CD4-positive, alpha-beta T cell treated with Interleukin-2 at 100 ng/mL for 4 hours (primary cell): ENCODE measurements around the gene NLGN3.

ENCODE experiments used
- DNase-seq: peaks from one replicate; pipeline ENCODE4 v3.0.0-alpha.2; 2020; ENCODE audit warnings: low spot score

NLGN3 gene

GRCh38 chrX:71118032-71118984 lies 26.3 kb upstream of the NLGN3 start, which contains the start of gene MED12:
Gene MED12, plus strand, starts transcription at chrX:71118596. Its CDS starts 159 bp downstream, at chrX:71118755.
- peak; percentile 79 for DNase-seq

GRCh38 chrX:71118985-71119535 lies 25.6 kb upstream of the NLGN3 start:
- no peak for DNase-seq

DNA sequence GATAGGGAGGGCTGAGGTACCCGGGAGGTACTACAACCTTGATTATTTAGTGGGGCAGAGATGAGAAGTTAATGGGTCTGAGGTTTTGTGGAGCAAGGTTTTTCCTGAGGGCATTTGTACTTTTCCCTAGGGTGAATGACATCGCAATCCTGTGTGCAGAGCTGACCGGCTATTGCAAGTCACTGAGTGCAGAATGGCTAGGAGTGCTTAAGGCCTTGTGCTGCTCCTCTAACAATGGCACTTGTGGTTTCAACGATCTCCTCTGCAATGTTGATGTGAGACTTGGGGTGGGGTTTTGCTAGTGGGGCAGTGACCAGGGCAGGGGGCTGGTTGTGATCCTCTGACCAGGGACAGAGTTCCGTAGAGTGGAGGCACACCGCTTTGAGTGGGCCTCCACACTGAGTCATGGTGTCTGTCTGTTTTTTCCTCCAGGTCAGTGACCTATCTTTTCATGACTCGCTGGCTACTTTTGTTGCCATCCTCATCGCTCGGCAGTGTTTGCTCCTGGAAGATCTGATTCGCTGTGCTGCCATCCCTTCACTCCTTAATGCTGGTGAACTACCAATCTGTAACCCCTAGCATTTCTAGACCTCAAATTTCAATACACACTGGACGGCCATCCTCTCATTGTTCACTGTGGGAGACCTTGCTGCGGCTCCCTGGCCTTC lies 16.3 kb upstream of the NLGN3 start:
- no peak for DNase-seq

DNA sequence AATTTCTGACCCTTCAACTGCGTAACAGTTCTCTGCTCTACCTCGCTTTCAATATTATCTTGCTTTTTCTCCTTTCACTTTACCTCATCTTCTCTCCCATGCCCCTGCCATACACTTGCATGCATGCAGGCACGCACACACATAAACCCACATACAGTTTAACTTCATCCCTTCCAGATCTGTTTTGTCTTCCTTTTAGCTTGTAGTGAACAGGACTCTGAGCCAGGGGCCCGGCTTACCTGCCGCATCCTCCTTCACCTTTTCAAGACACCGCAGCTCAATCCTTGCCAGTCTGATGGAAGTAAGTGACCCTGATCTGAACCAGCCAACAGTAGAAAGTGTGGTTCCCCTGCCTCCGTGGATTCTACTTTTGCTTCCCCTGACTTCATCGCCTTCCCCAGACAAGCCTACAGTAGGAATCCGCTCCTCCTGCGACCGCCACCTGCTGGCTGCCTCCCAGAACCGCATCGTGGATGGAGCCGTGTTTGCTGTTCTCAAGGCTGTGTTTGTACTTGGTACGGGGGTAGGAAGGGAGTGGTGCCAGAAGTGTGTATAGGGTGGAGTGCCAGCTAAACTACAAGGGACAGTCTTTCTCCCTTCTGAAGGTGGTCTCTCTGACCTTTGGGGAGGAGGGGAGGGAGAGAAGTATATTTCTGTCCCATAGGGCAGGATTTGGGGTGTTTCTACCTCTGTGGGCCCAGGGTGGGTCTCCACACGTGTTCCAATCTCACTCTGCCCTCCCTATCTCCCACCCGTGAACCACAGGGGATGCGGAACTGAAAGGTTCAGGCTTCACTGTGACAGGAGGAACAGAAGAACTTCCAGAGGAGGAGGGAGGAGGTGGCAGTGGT lies 15.5 kb upstream of the NLGN3 start:
- peak; percentile 81 for DNase-seq

- no peak for DNase-seq
Observed at GRCh38 chrX:71131510-71131909, 13.1 kb upstream of the NLGN3 start.

- DNase-seq, result no peak
Observed at GRCh38 chrX:71140440-71140839, 4.2 kb upstream of the NLGN3 start.

GRCh38 chrX:71143508-71143907 lies 1.1 kb upstream of the NLGN3 start:
- no peak for DNase-seq

- DNase-seq, result no peak
Observed at GRCh38 chrX:71147496-71148277, 3.0 kb downstream of the NLGN3 start.

DNA sequence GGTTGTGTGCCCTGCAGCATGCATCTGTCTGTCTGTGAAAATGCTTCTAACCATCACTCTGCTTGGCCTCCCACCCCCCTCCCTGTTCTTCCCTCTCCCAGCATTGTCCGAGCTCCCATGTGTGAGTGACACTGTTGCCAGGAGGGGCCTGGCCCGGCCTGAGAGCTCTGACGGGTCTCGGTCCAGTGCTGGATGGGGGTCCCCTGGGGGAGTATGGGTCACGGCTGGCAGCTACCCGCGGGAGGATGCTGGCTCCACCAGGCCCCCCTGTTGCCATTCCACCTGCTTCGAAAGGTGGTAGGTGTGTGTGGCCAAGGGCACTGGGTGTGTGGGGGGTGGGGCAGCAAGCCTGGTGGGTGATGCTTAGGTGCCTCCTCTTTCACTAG lies 3.6 kb downstream of the NLGN3 start:
- no peak for DNase-seq

DNA sequence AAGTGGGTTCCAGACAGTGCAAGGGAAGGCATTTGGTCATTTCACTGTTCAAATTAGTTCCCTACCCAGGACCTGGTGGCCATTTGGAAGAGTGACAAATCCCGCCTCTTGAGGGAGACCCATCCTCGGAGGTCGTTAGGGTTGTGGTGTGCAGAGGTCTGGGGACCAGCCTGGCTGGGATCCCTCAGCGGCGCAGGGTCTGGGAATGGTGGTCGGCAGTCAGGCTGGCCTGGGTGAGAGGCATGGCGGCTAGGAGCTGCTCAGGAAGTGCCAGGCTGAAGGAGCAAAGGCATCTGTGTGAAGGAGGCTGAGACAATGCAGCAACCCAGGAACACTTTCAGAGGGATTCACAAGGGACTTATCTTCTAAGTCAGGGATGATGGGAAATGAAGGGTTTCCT lies 6.7 kb downstream of the NLGN3 start:
- DNase-seq, result no peak

GRCh38 chrX:71154196-71154595 lies 9.6 kb downstream of the NLGN3 start:
- DNase-seq, result no peak

DNA sequence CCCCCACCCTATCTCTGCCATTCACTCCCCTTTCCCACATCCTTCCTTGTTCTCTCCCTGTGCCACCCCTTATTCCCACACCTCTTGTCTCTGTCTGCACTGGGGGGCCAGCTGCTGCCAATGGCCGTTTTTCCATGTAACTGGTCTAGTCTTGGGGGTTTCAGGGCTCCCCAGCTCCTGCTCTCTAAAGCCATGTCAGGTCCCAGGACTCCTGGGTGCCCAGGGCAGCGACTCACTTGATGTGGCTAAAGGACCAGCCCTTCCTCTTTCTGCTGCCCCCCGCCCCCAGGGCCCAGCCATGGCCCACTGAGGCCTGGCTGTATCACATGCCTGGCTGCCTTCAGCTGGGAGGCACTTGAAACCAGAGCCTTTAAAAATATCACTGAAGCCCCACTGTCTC lies 10.0 kb downstream of the NLGN3 start:
- DNase-seq, result no peak

DNA sequence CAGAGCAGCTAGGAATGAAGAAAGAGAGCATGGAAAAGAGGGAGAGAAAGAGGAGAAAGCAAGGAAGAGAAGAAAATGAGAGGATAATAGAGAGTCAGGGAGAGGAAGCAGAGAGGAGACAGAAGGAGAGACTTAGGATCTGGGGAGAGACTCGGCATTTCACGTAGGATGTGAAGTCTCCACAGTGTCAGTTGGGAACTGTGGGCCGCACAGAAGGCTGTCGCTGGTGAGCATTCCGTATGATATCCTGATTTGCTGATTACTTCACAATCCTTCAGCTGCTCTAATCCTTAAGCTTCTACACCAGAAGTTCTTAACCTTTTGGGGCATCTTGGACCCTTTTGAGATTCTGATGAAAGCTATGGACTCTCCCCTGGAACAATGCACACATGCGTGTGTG lies 14.0 kb downstream of the NLGN3 start:
- DNase-seq, result no peak

DNA sequence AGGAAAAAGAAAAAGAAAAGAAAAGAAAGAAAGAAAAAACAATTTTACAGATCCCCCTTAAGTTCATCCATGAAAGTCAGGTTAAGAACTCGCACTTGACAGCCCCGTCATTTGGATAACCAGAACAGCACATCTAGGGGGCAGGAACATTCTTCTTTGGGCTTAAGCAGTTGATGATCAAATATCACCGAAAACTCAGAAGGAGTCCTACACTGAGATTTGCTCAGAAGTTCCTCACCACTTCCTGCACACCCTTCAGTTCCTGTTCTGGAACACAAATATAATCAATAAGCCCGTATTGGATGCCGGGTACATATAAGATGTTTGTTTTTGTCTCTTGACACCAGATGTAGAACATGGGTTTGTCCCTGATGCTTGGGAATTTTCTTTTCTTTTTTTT lies 14.7 kb downstream of the NLGN3 start:
- no peak for DNase-seq

GRCh38 chrX:71160475-71160874 lies 15.8 kb downstream of the NLGN3 start:
- DNase-seq, result no peak

- no peak for DNase-seq
Observed at GRCh38 chrX:71162981-71163380, 18.3 kb downstream of the NLGN3 start.

DNA sequence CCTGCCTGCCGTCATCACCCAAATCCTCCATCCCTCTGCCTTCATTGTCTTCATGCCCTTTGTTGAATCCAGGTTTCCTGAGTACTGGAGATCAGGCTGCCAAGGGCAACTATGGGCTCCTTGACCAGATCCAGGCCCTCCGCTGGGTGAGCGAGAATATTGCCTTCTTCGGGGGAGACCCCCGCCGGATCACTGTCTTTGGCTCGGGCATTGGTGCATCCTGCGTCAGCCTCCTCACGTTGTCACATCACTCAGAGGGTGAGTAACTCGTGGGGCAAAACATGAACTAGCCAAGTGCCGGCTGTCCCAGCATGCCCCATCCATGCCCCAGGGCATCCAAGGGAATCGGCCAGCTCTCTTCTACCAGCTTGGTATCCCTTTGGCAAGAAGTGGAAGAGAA lies 19.4 kb downstream of the NLGN3 start:
- DNase-seq, result no peak

DNA sequence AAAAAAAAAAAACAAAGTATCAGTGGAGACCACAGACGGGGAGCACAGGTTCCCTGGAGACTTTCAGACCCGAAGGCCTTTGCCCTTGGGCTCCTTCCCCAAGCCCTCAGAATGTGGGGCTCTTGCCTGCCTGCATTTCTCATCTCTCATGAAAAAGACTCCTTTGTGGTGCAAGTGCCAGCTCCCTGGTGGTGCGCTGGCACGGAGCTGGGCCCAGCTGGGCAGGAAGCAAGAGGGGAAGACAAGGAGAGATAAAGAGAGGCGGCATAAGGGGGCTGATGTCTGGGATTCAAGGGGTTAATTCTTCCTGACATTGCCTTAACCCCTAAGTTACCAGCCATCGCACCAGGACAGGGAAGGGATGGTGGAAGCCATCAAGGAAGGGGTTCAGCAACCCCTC lies 21.8 kb downstream of the NLGN3 start:
- DNase-seq, result no peak

DNA sequence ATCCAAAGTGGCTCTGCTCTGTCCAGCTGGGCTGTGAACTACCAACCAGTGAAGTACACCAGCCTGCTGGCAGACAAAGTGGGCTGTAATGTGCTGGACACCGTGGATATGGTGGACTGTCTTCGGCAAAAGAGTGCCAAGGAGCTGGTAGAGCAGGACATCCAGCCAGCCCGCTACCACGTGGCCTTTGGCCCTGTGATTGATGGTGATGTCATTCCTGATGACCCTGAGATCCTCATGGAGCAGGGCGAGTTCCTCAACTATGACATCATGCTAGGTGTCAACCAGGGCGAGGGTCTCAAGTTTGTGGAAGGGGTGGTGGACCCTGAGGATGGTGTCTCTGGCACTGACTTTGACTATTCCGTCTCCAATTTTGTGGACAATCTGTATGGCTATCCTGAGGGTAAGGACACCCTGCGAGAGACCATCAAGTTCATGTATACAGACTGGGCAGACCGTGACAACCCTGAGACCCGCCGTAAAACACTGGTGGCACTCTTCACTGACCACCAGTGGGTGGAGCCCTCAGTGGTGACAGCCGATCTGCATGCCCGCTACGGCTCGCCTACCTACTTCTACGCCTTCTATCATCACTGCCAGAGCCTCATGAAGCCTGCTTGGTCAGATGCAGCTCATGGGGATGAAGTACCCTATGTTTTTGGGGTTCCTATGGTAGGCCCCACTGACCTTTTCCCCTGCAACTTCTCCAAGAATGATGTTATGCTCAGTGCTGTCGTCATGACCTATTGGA lies 22.6 kb downstream of the NLGN3 start:
- DNase-seq, result no peak

- DNase-seq, result no peak
Observed at GRCh38 chrX:71168134-71168533, 23.5 kb downstream of the NLGN3 start.

DNA sequence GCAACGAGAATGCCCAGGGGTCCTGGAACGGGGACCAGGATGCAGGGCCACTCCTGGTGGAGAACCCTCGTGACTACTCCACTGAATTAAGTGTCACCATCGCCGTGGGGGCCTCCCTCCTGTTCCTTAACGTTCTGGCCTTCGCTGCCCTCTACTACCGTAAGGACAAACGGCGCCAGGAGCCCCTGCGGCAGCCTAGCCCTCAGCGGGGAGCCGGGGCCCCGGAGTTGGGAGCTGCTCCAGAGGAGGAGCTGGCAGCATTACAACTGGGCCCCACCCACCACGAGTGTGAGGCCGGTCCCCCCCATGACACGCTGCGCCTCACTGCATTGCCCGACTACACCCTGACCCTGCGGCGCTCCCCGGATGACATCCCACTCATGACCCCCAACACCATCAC lies 24.9 kb downstream of the NLGN3 start:
- DNase-seq, result no peak
